Epithelial cell of proximal tubule (primary cell): Measurements from ENCODE around the gene ST6GALNAC6. TPM values are rescaled to one million over a fixed set of nuclear protein-coding genes. Genes with fewer than 3 reads are reported as not detected.

Source experiments
- DNase-seq: peaks from one replicate; pipeline ENCODE4 v3.0.0-alpha.2; 2011; ENCODE audit warnings: low read depth
- H3K4me3 ChIP-seq: 2 replicates; pipeline ENCODE4 v1.5.1; 2011; ENCODE audit warnings: low read depth, mild to moderate bottlenecking, low read length
- CTCF ChIP-seq: conservative IDR thresholded peaks from 2 replicates; pipeline ENCODE4 v1.5.1; 2012; ENCODE audit warnings: low read depth, mild to moderate bottlenecking, low read length
- total RNA-seq: library from RNA; depleted of rRNA; stranded (reverse); fragments of >200 nt; gene quantifications from 2 replicates; pipeline ENCODE4 v1.2.3, GENCODE V29; 2015

ST6GALNAC6 gene
- total RNA-seq, 1 donor from 2014 or later = 23.5 TPM

DNA sequence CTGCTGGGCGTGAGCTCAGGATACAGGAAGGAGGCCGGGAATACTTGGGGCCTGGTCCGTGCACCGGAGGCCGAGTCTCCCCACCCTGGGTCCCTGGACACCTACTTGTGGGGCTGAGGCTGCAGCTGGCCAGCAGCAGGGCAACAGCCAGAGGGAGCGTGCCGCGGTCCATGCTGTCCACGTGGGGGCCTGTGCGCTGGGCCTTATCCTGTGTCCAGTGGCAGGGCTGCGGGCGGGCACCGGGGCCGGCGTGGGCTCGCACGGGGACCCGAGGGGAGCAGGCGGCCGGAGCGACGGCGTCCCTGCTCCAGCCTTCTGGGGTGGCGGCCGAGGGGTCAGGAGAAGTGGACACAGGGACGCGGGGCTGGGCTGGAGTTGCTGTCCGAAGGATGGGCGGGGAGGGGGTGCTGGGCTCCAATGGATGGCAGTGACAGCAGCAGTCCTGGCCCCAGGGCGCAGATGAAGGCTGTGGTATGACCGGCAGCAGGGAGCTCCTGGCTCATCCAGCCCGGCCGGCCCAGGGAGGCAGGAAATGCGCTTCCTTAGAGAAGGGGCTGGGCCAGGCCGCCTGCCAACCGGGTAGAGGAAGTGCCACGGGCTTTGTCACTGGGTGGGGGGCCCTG, 45.1 kb downstream of the ST6GALNAC6 start, which contains the start of gene ENG:
ENG (minus strand) TSS at position 475 of the 623 bp plus-strand sequence; CDS start at position 172, 303 bp downstream.
- no peak for DNase-seq
- peak within 1 kb of the TSS; percentile 54 for H3K4me3 ChIP-seq
- no peak for TF ChIP-seq CTCF

GRCh38 chr9:127853312-127854183, 45.9 kb downstream of the ST6GALNAC6 start:
- TF ChIP-seq CTCF = no peak
- H3K4me3 ChIP-seq = peak overlapping the region; percentile 54
- no peak for DNase-seq

- peak overlapping the region; percentile 54 for H3K4me3 ChIP-seq
- DNase-seq = no peak
- TF ChIP-seq CTCF = no peak
Measured at GRCh38 chr9:127852829-127853228, 46.6 kb downstream of the ST6GALNAC6 start.

- DNase-seq = no peak
- H3K4me3 ChIP-seq = no peak overlapping the region
- no peak for TF ChIP-seq CTCF
Measured at GRCh38 chr9:127850286-127850830, 49.0 kb downstream of the ST6GALNAC6 start.

GRCh38 chr9:127848756-127849504, 50.5 kb downstream of the ST6GALNAC6 start:
- no peak for TF ChIP-seq CTCF
- no peak for DNase-seq
- no peak overlapping the region for H3K4me3 ChIP-seq

- no peak for DNase-seq
- no peak overlapping the region for H3K4me3 ChIP-seq
- no peak for TF ChIP-seq CTCF
Measured at GRCh38 chr9:127847833-127848755, 51.3 kb downstream of the ST6GALNAC6 start.
